Neural cell (in vitro differentiated cells): ENCODE results near the gene HERC3. TPM values are rescaled to one million over a fixed set of nuclear protein-coding genes. Genes with fewer than 3 reads are reported as not detected.

ENCODE experiments used
- H2AFZ ChIP-seq: fragments of 200-600, 300-800 bp; sonication (generic), shearing (Covaris generic); 2 replicates; pipeline ENCODE4 v1.6.0; 2014; ENCODE audit warnings: low read depth, mild to moderate bottlenecking, antibody characterized with exemption, low read length, moderate library complexity
- H3F3A ChIP-seq: fragments of 200-600 bp; shearing (Covaris generic); 2 replicates; pipeline ENCODE4 v1.6.1; 2016; ENCODE audit warnings: mild to moderate bottlenecking, moderate library complexity, mixed read lengths, antibody characterized with exemption, low read length; ENCODE audit not compliant: insufficient read depth, poor library complexity, severe bottlenecking
- H3K27ac ChIP-seq: fragments of 200-600, 300-800 bp; sonication (generic), shearing (Covaris generic); 2 replicates; pipeline ENCODE4 v1.5.1; 2014; ENCODE audit warnings: mild to moderate bottlenecking, low read length, moderate library complexity
- H3K27me3 ChIP-seq: fragments of 300-800, 200-600 bp; sonication (generic), shearing (Covaris generic); 2 replicates; pipeline ENCODE4 v1.6.0; 2014; ENCODE audit warnings: mild to moderate bottlenecking, low read depth, low read length, moderate library complexity; ENCODE audit not compliant: insufficient read depth
- H3K36me3 ChIP-seq: fragments of 300-800, 200-600 bp; sonication (generic), shearing (Covaris generic); 2 replicates; pipeline ENCODE4 v1.5.1; 2014; ENCODE audit warnings: mild to moderate bottlenecking, antibody characterized with exemption, low read length, moderate library complexity; ENCODE audit not compliant: insufficient read depth
- H3K4me2 ChIP-seq: fragments of 300-800, 200-600 bp; sonication (generic), shearing (Covaris generic); 2 replicates; pipeline ENCODE4 v1.6.0; 2014; ENCODE audit warnings: mild to moderate bottlenecking, low read length
- H3K4me3 ChIP-seq: fragments of 300-800, 200-600 bp; sonication (generic), shearing (Covaris generic); 2 replicates; pipeline ENCODE4 v1.5.1; 2014; ENCODE audit warnings: mild to moderate bottlenecking, low read length, moderate library complexity
- H3K79me2 ChIP-seq: fragments of 200-600 bp; shearing (Covaris generic); replicated peaks from 2 replicates; pipeline ENCODE4 v1.6.0; 2014; ENCODE audit warnings: mild to moderate bottlenecking, low read length, moderate library complexity; ENCODE audit not compliant: insufficient read depth
- H3K9ac ChIP-seq: fragments of 300-800, 200-600 bp; sonication (generic), shearing (Covaris generic); 2 replicates; pipeline ENCODE4 v1.6.1; 2016; ENCODE audit warnings: mild to moderate bottlenecking, low read length, mixed read lengths
- H3K9me2 ChIP-seq: fragments of 200-600 bp; shearing (Covaris generic); 2 replicates; pipeline ENCODE4 v1.6.1; 2016; ENCODE audit warnings: mild to moderate bottlenecking, low read length, mixed read lengths; ENCODE audit not compliant: insufficient read depth
- H3K9me3 ChIP-seq: fragments of 200-600, 300-800 bp; sonication (generic), shearing (Covaris generic); 2 replicates; pipeline ENCODE4 v1.6.1; 2016; ENCODE audit warnings: mild to moderate bottlenecking, mixed run types, low read length, moderate library complexity, mixed read lengths
- H4K20me1 ChIP-seq: fragments of 200-600 bp; shearing (Covaris generic); 2 replicates; pipeline ENCODE4 v1.6.1; 2016; ENCODE audit warnings: mild to moderate bottlenecking, mixed run types; ENCODE audit not compliant: insufficient read depth
- CTCF ChIP-seq: fragments of 450-650 bp; IDR thresholded peaks from 2 replicates; pipeline ENCODE4 v1.5.1; 2014; ENCODE audit warnings: antibody characterized with exemption, mild to moderate bottlenecking, moderate library complexity; ENCODE audit not compliant: poor library complexity, severe bottlenecking
- EP300 ChIP-seq: fragments of 450-650 bp; conservative IDR thresholded peaks from 2 replicates; pipeline ENCODE4 v1.6.1; 2014; ENCODE audit warnings: antibody characterized with exemption, mild to moderate bottlenecking, moderate library complexity; ENCODE audit not compliant: poor library complexity, severe bottlenecking
- EZH2 ChIP-seq: fragments of 200-600, 300-800 bp; shearing (Covaris generic), sonication (generic); IDR thresholded peaks from 2 replicates; pipeline ENCODE4 v1.6.1; 2014; ENCODE audit warnings: antibody characterized with exemption, low read length, borderline replicate concordance, mild to moderate bottlenecking; ENCODE audit not compliant: insufficient read depth, poor library complexity, severe bottlenecking
- MXI1 ChIP-seq: fragments of 450-650 bp; conservative IDR thresholded peaks from 2 replicates; pipeline ENCODE4 v1.6.1; 2014; ENCODE audit warnings: antibody characterized with exemption, mild to moderate bottlenecking; ENCODE audit not compliant: poor library complexity, severe bottlenecking
- POLR2AphosphoS5 ChIP-seq: IDR thresholded peaks from 2 replicates; pipeline ENCODE4 v1.6.1; 2012
- RAD21 ChIP-seq: fragments of 450-650 bp; conservative IDR thresholded peaks from 2 replicates; pipeline ENCODE4 v1.6.1; 2014; ENCODE audit warnings: antibody characterized with exemption, mild to moderate bottlenecking, moderate library complexity
- REST ChIP-seq: IDR thresholded peaks from 2 replicates; pipeline ENCODE4 v1.6.1; 2012; ENCODE audit warnings: borderline replicate concordance
- SMC3 ChIP-seq: fragments of 450-650 bp; conservative IDR thresholded peaks from 2 replicates; pipeline ENCODE4 v1.6.1; 2014; ENCODE audit warnings: antibody characterized with exemption, mild to moderate bottlenecking, moderate library complexity; ENCODE audit not compliant: poor library complexity
- TAF1 ChIP-seq: IDR thresholded peaks from 2 replicates; pipeline ENCODE4 v1.6.1; 2012; ENCODE audit warnings: low read depth
- polyA plus RNA-seq: library from polyadenylated mRNA; depleted of rRNA; stranded (reverse); fragments of >200 nt; gene quantifications from 2 replicates; pipeline ENCODE4 v1.2.3, GENCODE V29; 2014

HERC3 gene
- polyA plus RNA-seq, 1 donor from 2014 or later: 49.2 TPM

- no peaks in the 10 kb centered on the region for H3K9me2 ChIP-seq
- TF ChIP-seq RAD21 (no peak), MXI1 (no peak), EZH2 (no peak), SMC3 (no peak), TAF1 (no peak), CTCF (no peak), EP300 (no peak), REST (no peak), POLR2AphosphoS5 (no peak)
- no peaks in the 10 kb centered on the region for H4K20me1 ChIP-seq
- H3K36me3 ChIP-seq: peaks cover 2% of the 10 kb centered on the region
- no peaks in the 10 kb centered on the region for H3F3A ChIP-seq
- H2AFZ ChIP-seq: no peak overlapping the region
- no peak overlapping the region for H3K4me3 ChIP-seq
- H3K9me3 ChIP-seq: no peaks in the 10 kb centered on the region
- H3K9ac ChIP-seq: no peak overlapping the region
- no peak overlapping the region for H3K27ac ChIP-seq
- no peak overlapping the region for H3K4me2 ChIP-seq
- no peaks in the 10 kb centered on the region for H3K27me3 ChIP-seq
- no peaks in the 10 kb centered on the region for H3K79me2 ChIP-seq
Observed at GRCh38 chr4:88747351-88747750, 155.1 kb downstream of the HERC3 start.

- Histone ChIP-seq H3K9me3 (no peaks in the 10 kb centered on the region), H3F3A (no peaks in the 10 kb centered on the region)
Observed at GRCh38 chr4:88750369-88750768, 158.1 kb downstream of the HERC3 start.

More at GRCh38 chr4:88750369-88750768, 158.1 kb downstream of the HERC3 start:
- Histone ChIP-seq H2AFZ (no peak overlapping the region), H3K36me3 (peaks cover 2% of the 10 kb centered on the region), H3K27ac (no peak overlapping the region), H3K27me3 (no peaks in the 10 kb centered on the region), H3K79me2 (no peaks in the 10 kb centered on the region), H4K20me1 (no peaks in the 10 kb centered on the region), H3K9ac (no peak overlapping the region), H3K9me2 (no peaks in the 10 kb centered on the region), H3K4me3 (no peak overlapping the region), H3K4me2 (no peak overlapping the region)
- no peak for TF ChIP-seq TAF1
- no peak for TF ChIP-seq SMC3
- no peak for TF ChIP-seq REST
- TF ChIP-seq RAD21: no peak
- TF ChIP-seq EP300: no peak
- no peak for TF ChIP-seq POLR2AphosphoS5
- TF ChIP-seq MXI1: no peak
- TF ChIP-seq CTCF: no peak
- TF ChIP-seq EZH2: no peak
